Measurements from ENCODE around the gene FUT1.

DNA sequence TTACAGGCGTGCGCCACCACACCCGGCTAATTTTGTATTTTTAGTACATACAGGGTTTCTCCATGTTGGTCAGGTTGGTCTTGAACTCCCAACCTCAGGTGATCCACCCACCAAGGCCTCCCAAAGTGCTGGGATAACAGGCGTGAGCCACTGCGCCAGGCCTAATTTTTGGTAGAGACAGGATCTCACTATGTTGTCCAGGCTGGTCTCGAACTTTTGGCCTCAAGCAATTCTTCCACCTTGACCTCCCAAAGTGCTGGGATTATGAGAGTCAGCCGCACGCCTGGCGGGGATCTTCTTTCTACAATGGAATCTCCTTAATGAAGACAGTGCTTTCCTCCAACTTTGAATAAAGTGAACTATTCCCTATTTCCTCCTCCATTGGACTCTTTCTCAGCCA lies 17.8 kb downstream of the FUT1 start:
- TF ChIP-seq, protein P1, sequence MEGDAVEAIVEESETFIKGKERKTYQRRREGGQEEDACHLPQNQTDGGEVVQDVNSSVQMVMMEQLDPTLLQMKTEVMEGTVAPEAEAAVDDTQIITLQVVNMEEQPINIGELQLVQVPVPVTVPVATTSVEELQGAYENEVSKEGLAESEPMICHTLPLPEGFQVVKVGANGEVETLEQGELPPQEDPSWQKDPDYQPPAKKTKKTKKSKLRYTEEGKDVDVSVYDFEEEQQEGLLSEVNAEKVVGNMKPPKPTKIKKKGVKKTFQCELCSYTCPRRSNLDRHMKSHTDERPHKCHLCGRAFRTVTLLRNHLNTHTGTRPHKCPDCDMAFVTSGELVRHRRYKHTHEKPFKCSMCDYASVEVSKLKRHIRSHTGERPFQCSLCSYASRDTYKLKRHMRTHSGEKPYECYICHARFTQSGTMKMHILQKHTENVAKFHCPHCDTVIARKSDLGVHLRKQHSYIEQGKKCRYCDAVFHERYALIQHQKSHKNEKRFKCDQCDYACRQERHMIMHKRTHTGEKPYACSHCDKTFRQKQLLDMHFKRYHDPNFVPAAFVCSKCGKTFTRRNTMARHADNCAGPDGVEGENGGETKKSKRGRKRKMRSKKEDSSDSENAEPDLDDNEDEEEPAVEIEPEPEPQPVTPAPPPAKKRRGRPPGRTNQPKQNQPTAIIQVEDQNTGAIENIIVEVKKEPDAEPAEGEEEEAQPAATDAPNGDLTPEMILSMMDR (conservative IDR thresholded peaks at IDR 0.05; ENCODE audit: low read length): no peak
- TF ChIP-seq EZH2phosphoT487 (IDR thresholded peaks at IDR 0.05; ENCODE audit: borderline replicate concordance, low read depth, low read length): no peak
